GM21381 (cell line): ENCODE measurements around the gene USP4.

Experiments
- ATAC-seq: cut with Tn5 transposase; IDR thresholded peaks from one replicate; pipeline ENCODE4 v1.9.1; 2021; ENCODE audit warnings: mild to moderate bottlenecking, moderate library complexity; ENCODE audit not compliant: unreplicated experiment

The USP4 gene

DNA sequence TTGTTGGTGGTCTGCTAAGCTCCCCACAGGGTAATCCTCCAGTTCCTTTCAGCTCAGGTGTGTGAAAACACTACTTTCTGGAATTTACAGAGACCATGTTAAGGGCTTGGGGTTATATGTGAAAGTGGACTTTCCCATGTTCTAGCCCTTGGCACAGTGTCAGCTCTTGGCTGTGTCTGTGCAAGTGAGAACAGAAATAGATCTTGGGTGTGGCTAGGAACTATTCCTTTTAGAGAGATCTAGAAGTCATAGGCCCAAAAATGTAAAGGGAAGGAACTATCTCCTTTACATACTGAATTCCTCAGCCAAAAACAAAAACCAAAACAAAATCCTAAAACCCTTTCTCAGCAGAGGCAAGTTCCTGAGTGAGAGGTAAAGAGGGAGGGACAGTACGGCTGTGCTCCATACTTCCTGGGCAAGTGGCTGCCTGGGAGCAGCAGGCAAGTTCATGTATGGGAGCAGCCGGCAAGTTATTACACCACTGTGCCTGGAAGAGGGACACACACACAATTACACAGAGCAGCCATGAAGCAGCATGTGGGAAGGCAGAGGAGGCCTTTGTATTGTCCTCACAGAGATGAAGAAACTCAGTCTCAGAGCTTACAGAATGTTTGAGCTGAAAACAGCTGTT lies 43.0 kb downstream of the USP4 start:
- no peak for ATAC-seq

- ATAC-seq = no peak
Measured at GRCh38 chr3:49295489-49296058, 44.3 kb downstream of the USP4 start.

DNA sequence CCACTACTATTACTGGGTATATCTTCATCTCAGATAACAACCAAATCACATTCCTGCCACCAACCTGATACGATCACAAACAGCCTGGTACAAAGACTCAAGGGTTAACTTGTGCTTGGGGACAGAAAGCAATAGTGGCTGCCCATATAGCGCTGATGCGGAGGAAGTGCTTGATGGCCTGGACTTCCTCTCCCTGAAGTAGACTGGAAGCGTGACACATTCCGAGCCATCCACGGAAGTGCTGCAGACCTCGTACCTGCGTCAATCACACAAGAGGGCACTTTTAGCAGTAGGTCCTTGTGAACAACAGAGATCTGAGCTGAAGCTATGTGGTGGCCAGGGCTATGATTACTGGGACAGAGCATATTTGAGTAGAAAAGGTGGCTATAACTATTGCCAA lies 45.5 kb downstream of the USP4 start:
- ATAC-seq = no peak

DNA sequence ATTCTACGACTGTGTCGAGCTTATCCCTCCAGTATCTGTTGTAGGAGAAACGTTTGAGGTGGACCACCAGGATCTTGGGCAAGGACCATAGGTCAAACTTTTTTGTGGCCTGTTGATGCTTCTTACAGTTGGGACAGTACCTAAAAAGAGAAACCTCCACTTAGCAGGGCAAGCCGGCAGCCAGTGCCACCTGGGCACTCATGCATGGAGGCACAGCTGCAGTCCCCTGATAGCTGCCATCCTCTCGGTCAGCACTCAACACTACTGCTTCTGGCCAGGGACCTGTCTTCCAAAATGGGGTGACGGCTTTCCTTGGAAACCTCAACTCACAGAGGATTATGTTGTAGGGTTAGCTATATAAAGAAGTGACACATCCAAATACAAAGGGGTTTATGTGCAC lies 55.9 kb downstream of the USP4 start:
- no peak for ATAC-seq

- ATAC-seq = no peak
Measured at GRCh38 chr3:49279376-49279775, 60.5 kb downstream of the USP4 start.

GRCh38 chr3:49278548-49278947 lies 61.3 kb downstream of the USP4 start:
- ATAC-seq = no peak

DNA sequence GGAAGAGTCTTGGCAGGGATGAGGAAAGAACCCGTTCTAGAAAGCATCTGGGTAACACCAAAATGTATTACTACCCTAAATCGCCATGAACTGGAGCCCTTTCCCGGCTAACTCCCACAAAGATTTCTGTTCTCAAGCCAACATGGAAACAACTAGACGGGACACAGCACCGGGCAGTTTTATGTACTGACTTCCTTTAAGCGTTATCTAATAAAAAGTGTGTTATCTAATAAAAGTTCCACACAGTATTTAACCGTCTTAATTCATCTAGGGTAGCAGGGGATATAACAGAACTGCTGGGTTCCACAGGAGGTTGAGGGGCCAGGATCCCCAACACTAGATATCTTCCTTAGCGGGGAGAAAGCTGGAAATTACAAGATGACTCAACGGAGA lies 62.5 kb downstream of the USP4 start:
- ATAC-seq = no peak

- peak; percentile 67 for ATAC-seq
Measured at GRCh38 chr3:49276475-49277382, 63.1 kb downstream of the USP4 start, which contains the start of gene C3orf62. C3orf62 (minus strand) TSS chr3:49277232; CDS start chr3:49276872, 360 bp downstream.

DNA sequence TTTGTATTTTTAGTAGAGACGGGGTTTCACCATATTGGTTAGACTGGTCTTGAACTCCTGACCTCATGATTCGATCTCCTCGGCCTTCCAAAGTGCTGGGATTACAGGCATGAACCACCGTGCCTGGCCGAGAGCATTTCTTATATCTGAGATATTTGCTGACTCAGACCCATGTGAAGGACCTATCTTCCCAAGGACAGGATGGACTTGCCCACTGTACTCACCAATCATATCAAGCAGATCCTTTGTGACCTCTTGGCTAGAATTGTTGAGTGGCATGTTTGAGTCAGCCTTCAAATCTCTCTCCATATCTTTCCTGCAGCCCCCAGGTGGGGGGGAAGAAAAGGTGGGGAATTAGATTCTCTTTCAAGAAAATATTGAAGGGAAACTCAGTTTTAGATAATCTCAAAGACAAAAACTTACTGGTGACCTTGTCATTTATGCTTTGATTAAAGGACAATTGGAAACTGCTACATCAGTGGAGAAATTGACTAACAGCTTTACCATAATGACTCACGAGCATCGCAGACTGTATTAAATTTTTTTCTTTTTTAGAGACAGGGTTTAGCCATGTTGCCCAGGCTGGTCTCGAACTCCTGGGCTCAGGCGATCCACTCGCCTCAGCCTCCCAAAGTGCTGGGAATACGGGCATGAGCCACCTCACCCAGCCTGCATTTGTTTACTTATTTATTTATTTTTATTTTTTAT lies 65.9 kb downstream of the USP4 start:
- ATAC-seq = no peak

DNA sequence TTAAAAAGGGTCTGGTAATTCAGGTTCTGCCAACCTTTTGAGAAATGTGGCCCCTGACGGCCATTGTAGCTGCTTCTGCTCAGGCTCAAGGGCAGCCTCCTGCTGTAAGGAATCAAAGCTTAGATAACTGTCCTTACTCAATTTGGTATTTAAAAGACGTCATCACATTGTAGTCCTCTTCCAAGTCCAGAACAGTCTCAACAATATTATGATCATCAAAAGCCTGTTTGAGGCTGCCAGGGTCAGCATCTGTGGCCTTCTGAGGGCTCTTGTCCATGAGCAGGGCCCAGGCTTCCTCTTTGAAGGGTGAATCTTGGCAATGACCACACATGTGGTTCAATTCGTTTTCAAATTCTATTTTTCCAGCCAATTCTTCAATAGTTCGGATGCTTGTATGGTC lies 68.8 kb downstream of the USP4 start:
- no peak for ATAC-seq

GRCh38 chr3:49270156-49270500 lies 69.7 kb downstream of the USP4 start:
- ATAC-seq = no peak

DNA sequence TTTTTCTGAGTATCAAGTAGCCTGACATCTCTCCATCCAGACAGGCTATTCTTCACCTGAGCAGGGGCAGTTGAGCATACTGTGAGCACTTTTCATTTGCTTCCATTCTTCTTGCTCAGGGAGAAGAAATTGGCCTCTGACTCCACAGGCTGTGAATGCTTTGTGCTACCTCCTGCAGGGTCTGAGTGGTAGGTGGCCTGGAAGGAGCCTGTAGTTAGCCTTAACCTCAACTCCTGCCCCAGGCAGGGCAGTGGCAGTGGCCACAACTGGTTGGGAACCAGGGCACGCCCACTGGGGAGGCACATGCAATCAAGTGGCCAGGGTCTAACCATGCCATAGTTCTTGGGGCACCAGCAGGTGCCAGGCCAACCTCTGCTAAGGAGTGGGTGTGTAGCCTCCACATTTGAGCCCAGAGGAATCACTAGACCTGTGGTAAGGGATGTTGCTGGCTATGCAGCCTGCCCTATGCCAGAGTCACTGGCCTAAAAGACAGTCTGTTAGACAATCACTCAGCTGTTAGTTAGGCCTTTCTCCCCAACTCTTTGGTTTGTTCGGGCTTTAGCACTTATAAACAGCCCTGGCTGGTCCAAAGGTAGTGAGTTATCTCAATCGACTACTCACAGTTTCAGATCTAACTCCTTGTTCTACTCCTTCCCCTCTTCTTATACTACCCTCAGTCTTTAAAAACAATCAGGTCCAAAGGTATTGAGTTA lies 70.3 kb downstream of the USP4 start:
- no peak for ATAC-seq

- ATAC-seq = no peak
Measured at GRCh38 chr3:49266410-49267095, 73.3 kb downstream of the USP4 start.

GRCh38 chr3:49265661-49266386 lies 74.0 kb downstream of the USP4 start:
- ATAC-seq = no peak

- no peak for ATAC-seq
Measured at GRCh38 chr3:49263159-49263889, 76.5 kb downstream of the USP4 start.

GRCh38 chr3:49260806-49261324 lies 79.0 kb downstream of the USP4 start:
- ATAC-seq = no peak

- no peak for ATAC-seq
Measured at GRCh38 chr3:49257187-49257586, 82.7 kb downstream of the USP4 start.

DNA sequence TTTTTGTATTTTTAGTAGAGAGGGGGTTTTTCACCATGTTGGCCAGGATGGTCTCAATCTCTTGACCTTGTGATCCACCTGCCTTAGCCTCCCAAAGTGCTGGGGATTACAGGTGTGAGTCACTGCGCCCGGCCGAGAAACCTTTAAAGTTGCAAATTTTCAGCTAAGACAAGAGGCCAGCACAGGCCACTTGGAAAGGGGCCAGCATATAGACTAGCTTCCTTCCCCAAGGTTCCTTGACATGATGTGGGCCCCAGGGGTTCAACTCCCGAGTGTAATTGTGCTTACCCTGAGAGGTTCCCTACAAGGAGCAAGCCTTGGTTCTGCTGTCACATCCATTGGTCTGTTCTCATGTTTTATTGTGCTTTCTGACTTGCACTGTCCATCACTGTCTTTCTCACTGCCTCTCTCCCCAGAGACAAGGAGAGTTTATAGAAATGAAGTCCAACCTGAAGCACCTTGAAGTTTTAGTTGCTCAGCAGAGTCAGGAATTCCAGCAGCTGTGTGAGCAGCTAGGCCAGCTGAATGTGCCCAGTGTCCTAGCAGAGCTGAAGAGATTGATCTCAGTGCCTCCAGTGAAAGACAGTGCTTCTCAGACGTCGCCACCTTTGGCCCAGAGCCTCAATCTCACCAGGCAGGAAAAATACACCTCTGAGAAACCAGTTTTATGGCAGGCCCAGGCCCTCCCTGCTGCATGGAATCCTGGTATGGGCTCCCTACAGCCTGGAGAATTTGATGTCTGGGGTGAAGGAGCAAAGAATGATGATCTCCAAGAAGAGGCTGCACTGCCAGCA lies 83.9 kb downstream of the USP4 start:
- ATAC-seq = no peak
